Measurements from ENCODE around the gene INO80D.

The INO80D gene

DNA sequence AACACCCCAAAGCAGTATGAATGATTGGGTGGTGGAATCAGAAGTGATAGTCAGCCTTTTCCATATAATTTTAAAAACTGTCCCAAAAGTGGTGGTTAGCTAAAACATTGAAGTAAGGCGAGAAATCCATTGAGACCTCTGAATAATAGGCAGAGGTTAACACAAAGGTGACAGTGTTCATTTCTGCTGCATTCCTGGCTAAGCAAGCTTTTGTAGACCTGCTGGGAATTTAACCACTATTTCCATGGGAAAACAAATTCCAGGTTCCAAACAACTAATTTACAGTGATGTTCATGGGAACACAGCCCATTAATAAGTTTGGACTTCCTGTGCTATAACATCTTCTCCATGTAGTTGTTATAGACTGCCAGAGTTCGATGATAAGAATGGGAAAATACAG, 6.3 kb upstream of the INO80D start:
- TF ChIP-seq, protein P1, sequence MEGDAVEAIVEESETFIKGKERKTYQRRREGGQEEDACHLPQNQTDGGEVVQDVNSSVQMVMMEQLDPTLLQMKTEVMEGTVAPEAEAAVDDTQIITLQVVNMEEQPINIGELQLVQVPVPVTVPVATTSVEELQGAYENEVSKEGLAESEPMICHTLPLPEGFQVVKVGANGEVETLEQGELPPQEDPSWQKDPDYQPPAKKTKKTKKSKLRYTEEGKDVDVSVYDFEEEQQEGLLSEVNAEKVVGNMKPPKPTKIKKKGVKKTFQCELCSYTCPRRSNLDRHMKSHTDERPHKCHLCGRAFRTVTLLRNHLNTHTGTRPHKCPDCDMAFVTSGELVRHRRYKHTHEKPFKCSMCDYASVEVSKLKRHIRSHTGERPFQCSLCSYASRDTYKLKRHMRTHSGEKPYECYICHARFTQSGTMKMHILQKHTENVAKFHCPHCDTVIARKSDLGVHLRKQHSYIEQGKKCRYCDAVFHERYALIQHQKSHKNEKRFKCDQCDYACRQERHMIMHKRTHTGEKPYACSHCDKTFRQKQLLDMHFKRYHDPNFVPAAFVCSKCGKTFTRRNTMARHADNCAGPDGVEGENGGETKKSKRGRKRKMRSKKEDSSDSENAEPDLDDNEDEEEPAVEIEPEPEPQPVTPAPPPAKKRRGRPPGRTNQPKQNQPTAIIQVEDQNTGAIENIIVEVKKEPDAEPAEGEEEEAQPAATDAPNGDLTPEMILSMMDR (IDR thresholded peaks at IDR 0.05; ENCODE audit: extremely low read depth, missing control alignments), result no peak
- DNase-seq (ENCODE audit: low spot score), result no peak

DNA sequence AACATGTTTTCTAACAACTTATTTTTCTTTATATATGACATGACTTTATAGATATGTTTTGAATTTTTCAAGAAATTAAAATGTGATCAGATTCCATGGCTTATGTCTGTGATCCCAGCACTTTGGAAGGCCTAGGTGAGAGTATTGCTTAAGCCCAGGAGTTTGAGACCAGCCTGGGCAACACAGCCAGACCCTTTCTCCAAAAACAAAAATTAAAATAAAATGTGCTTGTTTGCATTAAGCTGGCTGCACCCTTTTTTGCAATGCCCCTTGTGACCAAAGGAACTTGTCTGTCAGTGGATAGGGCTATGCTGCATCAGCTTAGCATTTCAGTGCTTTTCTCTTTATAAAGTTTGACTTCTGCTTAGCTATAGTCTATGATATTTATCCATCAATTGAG, 2.3 kb upstream of the INO80D start:
- no peak for DNase-seq (ENCODE audit: low spot score)
- TF ChIP-seq, protein P1 (IDR thresholded peaks at IDR 0.05; ENCODE audit: extremely low read depth, missing control alignments), result no peak

DNA sequence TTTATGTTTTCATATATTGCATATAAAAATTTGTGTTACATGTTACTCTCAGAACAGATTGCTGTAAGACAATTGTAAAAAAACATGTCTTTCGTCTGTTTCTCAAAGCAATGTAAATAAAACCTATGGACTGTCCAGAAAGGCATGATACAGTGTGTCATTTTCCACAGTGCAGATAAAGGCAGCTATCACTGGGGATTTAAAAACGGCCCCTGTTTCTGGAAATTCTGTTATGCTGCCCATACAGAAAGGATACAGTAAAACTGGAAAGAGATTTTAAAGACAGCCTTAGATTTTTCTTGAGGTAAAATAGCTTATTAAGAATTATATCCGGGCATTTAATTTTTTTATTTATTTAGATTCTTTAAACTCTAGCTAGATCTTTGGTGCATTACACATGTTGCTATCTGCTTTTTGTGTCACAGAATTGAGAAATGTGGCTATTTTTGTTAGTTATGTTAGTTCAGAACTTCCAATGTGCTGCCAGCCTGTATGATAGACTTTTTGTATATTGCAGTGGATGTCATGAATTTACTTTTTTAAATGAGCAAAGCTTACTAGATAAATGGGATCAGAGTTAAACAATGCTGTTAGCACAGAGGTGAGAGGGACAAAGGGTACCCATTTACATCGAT, 859 bp upstream of the INO80D start:
- DNase-seq (ENCODE audit: low spot score), result no peak
- TF ChIP-seq, protein P1 (IDR thresholded peaks at IDR 0.05; ENCODE audit: extremely low read depth, missing control alignments), result no peak

DNA sequence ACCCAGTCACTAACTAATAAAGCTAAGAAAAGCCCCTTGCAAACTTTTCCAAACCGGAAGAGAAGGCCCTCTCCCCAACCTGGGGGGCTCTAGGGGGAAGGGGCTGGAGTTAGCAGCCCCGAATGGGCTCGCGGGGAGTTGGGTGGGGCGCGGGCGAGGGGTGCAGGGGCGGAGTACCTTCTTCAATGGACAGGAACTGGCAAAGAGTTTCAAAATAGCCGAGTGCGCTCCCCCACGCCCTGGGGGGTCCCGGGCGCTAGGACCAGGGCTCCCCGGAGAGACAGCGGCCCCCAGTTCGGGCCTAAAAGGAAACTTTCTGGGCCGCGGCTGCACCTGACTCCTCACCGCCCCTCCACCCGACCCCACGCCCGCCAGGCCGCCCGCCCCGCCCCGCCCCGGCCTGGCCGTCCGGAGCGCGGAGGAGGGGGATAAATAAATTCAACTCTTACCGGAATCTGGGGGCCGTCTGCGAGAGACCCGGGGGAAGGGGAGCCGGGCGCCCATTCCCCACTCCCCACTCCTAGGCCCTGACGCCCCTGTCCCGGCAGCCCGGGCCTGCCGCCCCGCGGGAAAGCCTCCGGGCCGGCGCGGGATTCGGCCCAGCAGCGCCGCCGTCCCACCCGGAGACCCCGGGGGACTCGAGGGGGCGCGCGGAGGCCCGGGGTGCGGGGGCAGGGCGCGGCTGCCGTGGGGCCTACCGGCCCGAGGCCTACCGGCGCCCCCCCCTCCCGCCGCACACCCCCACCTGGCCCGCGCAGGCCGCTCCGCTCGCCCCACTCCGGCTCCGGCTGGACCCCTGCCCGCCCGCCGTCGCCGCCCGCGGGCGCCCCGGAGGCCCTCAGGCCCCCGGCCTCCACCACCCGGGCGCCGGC, 868 bp downstream of the INO80D start:
- DNase-seq (ENCODE audit: low spot score), result peak; percentile 63
- TF ChIP-seq, protein P1 (IDR thresholded peaks at IDR 0.05; ENCODE audit: extremely low read depth, missing control alignments), result no peak

DNA sequence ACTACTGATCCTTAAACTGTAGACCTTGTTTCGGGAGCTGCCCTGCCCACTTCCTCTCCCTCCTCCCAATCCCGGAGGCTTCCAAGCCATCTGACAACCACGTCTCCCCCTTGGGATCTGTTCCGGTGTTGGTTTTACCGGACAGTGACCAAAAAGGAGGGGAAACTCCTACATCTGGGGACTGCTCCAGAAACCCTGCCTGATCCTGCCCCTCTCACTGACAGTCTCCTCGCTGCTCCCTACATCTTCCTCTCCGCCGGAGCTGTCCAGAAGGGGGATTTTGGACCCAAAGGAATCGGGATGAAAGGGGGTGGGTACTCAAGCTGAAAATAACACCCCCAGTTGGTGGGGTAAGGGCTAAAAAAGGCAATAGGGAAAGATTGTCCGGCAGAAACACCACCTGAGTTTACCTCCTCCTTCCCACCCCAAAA, 1.5 kb downstream of the INO80D start:
- TF ChIP-seq, protein P1 (IDR thresholded peaks at IDR 0.05; ENCODE audit: extremely low read depth, missing control alignments), result no peak
- peak; percentile 26 for DNase-seq (ENCODE audit: low spot score)

DNA sequence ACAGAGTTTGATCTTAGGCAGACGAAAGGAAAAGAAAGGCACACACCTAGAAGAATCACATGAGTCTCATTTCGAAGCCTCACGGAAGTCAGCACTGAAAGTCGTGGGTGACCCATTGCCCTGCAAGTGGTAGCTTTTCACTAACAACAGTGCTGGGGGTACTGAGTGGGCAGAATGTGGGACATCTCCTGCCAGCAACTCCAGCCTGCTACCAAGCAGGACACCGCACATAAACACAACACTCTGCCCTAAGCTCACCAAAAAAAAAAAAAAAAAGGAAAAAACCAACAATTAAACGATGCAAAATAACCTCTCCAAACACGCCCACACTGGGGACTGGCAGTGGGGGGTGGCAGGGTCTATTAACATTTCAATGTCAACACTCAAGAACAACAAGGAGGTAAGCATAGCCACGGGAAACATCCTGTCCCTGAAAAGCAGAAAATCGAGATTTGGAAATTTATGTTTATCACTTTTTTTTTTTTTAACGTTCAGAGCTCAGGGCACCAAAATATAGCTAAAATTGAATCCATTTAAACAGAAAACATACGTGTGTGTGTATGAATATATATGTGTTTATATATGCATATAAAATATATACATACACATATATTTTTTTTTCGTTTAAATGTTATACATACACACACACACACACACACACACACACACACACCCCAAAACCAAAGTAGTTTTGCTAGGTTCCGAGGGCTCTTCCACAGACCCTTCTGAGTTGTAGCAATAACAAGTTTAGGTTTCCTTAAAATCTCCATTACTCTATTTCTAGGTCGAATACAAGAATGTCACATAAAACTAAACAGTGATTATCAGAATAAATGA, 2.2 kb downstream of the INO80D start:
- TF ChIP-seq, protein P1 (IDR thresholded peaks at IDR 0.05; ENCODE audit: extremely low read depth, missing control alignments), result no peak
- peak; percentile 42 for DNase-seq (ENCODE audit: low spot score)

All from GM20000 (cell line).